Neural cell (in vitro differentiated cells): ENCODE data around the gene OR9A2. TPM values are rescaled to one million over a fixed set of nuclear protein-coding genes. Genes with fewer than 3 reads are reported as not detected.

Source experiments
- H2AFZ ChIP-seq: fragments of 200-600, 300-800 bp; sonication (generic), shearing (Covaris generic); 2 replicates; pipeline ENCODE4 v1.6.0; 2014; ENCODE audit warnings: low read depth, mild to moderate bottlenecking, antibody characterized with exemption, low read length, moderate library complexity
- H3F3A ChIP-seq: fragments of 200-600 bp; shearing (Covaris generic); 2 replicates; pipeline ENCODE4 v1.6.1; 2016; ENCODE audit warnings: mild to moderate bottlenecking, moderate library complexity, mixed read lengths, antibody characterized with exemption, low read length; ENCODE audit not compliant: insufficient read depth, poor library complexity, severe bottlenecking
- H3K27ac ChIP-seq: fragments of 200-600, 300-800 bp; sonication (generic), shearing (Covaris generic); 2 replicates; pipeline ENCODE4 v1.5.1; 2014; ENCODE audit warnings: mild to moderate bottlenecking, low read length, moderate library complexity
- H3K27me3 ChIP-seq: fragments of 300-800, 200-600 bp; sonication (generic), shearing (Covaris generic); 2 replicates; pipeline ENCODE4 v1.6.0; 2014; ENCODE audit warnings: mild to moderate bottlenecking, low read depth, low read length, moderate library complexity; ENCODE audit not compliant: insufficient read depth
- H3K36me3 ChIP-seq: fragments of 300-800, 200-600 bp; sonication (generic), shearing (Covaris generic); 2 replicates; pipeline ENCODE4 v1.5.1; 2014; ENCODE audit warnings: mild to moderate bottlenecking, antibody characterized with exemption, low read length, moderate library complexity; ENCODE audit not compliant: insufficient read depth
- H3K4me2 ChIP-seq: fragments of 300-800, 200-600 bp; sonication (generic), shearing (Covaris generic); 2 replicates; pipeline ENCODE4 v1.6.0; 2014; ENCODE audit warnings: mild to moderate bottlenecking, low read length
- H3K4me3 ChIP-seq: fragments of 300-800, 200-600 bp; sonication (generic), shearing (Covaris generic); 2 replicates; pipeline ENCODE4 v1.5.1; 2014; ENCODE audit warnings: mild to moderate bottlenecking, low read length, moderate library complexity
- H3K79me2 ChIP-seq: fragments of 200-600 bp; shearing (Covaris generic); replicated peaks from 2 replicates; pipeline ENCODE4 v1.6.0; 2014; ENCODE audit warnings: mild to moderate bottlenecking, low read length, moderate library complexity; ENCODE audit not compliant: insufficient read depth
- H3K9ac ChIP-seq: fragments of 300-800, 200-600 bp; sonication (generic), shearing (Covaris generic); 2 replicates; pipeline ENCODE4 v1.6.1; 2016; ENCODE audit warnings: mild to moderate bottlenecking, low read length, mixed read lengths
- H3K9me2 ChIP-seq: fragments of 200-600 bp; shearing (Covaris generic); 2 replicates; pipeline ENCODE4 v1.6.1; 2016; ENCODE audit warnings: mild to moderate bottlenecking, low read length, mixed read lengths; ENCODE audit not compliant: insufficient read depth
- H3K9me3 ChIP-seq: fragments of 200-600, 300-800 bp; sonication (generic), shearing (Covaris generic); 2 replicates; pipeline ENCODE4 v1.6.1; 2016; ENCODE audit warnings: mild to moderate bottlenecking, mixed run types, low read length, moderate library complexity, mixed read lengths
- H4K20me1 ChIP-seq: fragments of 200-600 bp; shearing (Covaris generic); 2 replicates; pipeline ENCODE4 v1.6.1; 2016; ENCODE audit warnings: mild to moderate bottlenecking, mixed run types; ENCODE audit not compliant: insufficient read depth
- CTCF ChIP-seq: fragments of 450-650 bp; IDR thresholded peaks from 2 replicates; pipeline ENCODE4 v1.5.1; 2014; ENCODE audit warnings: antibody characterized with exemption, mild to moderate bottlenecking, moderate library complexity; ENCODE audit not compliant: poor library complexity, severe bottlenecking
- EP300 ChIP-seq: fragments of 450-650 bp; conservative IDR thresholded peaks from 2 replicates; pipeline ENCODE4 v1.6.1; 2014; ENCODE audit warnings: antibody characterized with exemption, mild to moderate bottlenecking, moderate library complexity; ENCODE audit not compliant: poor library complexity, severe bottlenecking
- EZH2 ChIP-seq: fragments of 200-600, 300-800 bp; shearing (Covaris generic), sonication (generic); IDR thresholded peaks from 2 replicates; pipeline ENCODE4 v1.6.1; 2014; ENCODE audit warnings: antibody characterized with exemption, low read length, borderline replicate concordance, mild to moderate bottlenecking; ENCODE audit not compliant: insufficient read depth, poor library complexity, severe bottlenecking
- MXI1 ChIP-seq: fragments of 450-650 bp; conservative IDR thresholded peaks from 2 replicates; pipeline ENCODE4 v1.6.1; 2014; ENCODE audit warnings: antibody characterized with exemption, mild to moderate bottlenecking; ENCODE audit not compliant: poor library complexity, severe bottlenecking
- POLR2AphosphoS5 ChIP-seq: IDR thresholded peaks from 2 replicates; pipeline ENCODE4 v1.6.1; 2012
- RAD21 ChIP-seq: fragments of 450-650 bp; conservative IDR thresholded peaks from 2 replicates; pipeline ENCODE4 v1.6.1; 2014; ENCODE audit warnings: antibody characterized with exemption, mild to moderate bottlenecking, moderate library complexity
- REST ChIP-seq: IDR thresholded peaks from 2 replicates; pipeline ENCODE4 v1.6.1; 2012; ENCODE audit warnings: borderline replicate concordance
- SMC3 ChIP-seq: fragments of 450-650 bp; conservative IDR thresholded peaks from 2 replicates; pipeline ENCODE4 v1.6.1; 2014; ENCODE audit warnings: antibody characterized with exemption, mild to moderate bottlenecking, moderate library complexity; ENCODE audit not compliant: poor library complexity
- TAF1 ChIP-seq: IDR thresholded peaks from 2 replicates; pipeline ENCODE4 v1.6.1; 2012; ENCODE audit warnings: low read depth
- polyA plus RNA-seq: library from polyadenylated mRNA; depleted of rRNA; stranded (reverse); fragments of >200 nt; gene quantifications from 2 replicates; pipeline ENCODE4 v1.2.3, GENCODE V29; 2014

Gene OR9A2
- polyA plus RNA-seq, 1 donor from 2014 or later: not detected

GRCh38 chr7:143048827-143049226 lies 21.9 kb upstream of the OR9A2 start:
- no peak overlapping the region for H3K27ac ChIP-seq

GRCh38 chr7:143047326-143047725 lies 20.4 kb upstream of the OR9A2 start:
- H3K36me3 ChIP-seq: no peaks in the 10 kb centered on the region
- H3K4me3 ChIP-seq: no peak overlapping the region
- H3K4me2 ChIP-seq: no peak overlapping the region
- no peaks in the 10 kb centered on the region for H3K27me3 ChIP-seq
- H2AFZ ChIP-seq: no peak overlapping the region
- H3K79me2 ChIP-seq: no peaks in the 10 kb centered on the region
- H4K20me1 ChIP-seq: no peaks in the 10 kb centered on the region
- H3K9ac ChIP-seq: no peak overlapping the region
- H3K27ac ChIP-seq: no peak overlapping the region
- no peaks in the 10 kb centered on the region for H3K9me2 ChIP-seq
- no peaks in the 10 kb centered on the region for H3K9me3 ChIP-seq
- H3F3A ChIP-seq: no peaks in the 10 kb centered on the region
- TF ChIP-seq SMC3: no peak
- TF ChIP-seq EZH2: no peak
- no peak for TF ChIP-seq POLR2AphosphoS5
- no peak for TF ChIP-seq EP300
- no peak for TF ChIP-seq MXI1
- TF ChIP-seq RAD21: no peak
- TF ChIP-seq TAF1: no peak
- TF ChIP-seq CTCF: no peak

More at GRCh38 chr7:143048827-143049226, 21.9 kb upstream of the OR9A2 start:
- Histone ChIP-seq H3K9me3 (no peaks in the 10 kb centered on the region), H2AFZ (no peak overlapping the region), H3K27me3 (no peaks in the 10 kb centered on the region), H3K4me2 (no peak overlapping the region), H3K9me2 (no peaks in the 10 kb centered on the region), H3K79me2 (no peaks in the 10 kb centered on the region), H3K9ac (no peak overlapping the region), H4K20me1 (no peaks in the 10 kb centered on the region), H3K4me3 (no peak overlapping the region), H3F3A (no peaks in the 10 kb centered on the region), H3K36me3 (no peaks in the 10 kb centered on the region)
- no peak for TF ChIP-seq MXI1
- TF ChIP-seq EP300: no peak
- TF ChIP-seq TAF1: no peak
- TF ChIP-seq REST: no peak
- TF ChIP-seq CTCF: no peak
- TF ChIP-seq RAD21: no peak
- TF ChIP-seq POLR2AphosphoS5: no peak
- no peak for TF ChIP-seq SMC3
- TF ChIP-seq EZH2: no peak
